HL-60/S4 treated with phorbol 12-myristate 13-acetate at 8.2 ng/mL for 4 days and 3 days (cell line): Measurements from ENCODE around the gene MNT.

ENCODE experiments used
- in situ Hi-C: fragments of 300-500 bp; cut with MboI; formaldehyde crosslinking; loops from 2 replicates; pipeline ENCODE4 v1.15.0; 2022; ENCODE audit warnings: low sequenced_read_pairs

Gene MNT

DNA sequence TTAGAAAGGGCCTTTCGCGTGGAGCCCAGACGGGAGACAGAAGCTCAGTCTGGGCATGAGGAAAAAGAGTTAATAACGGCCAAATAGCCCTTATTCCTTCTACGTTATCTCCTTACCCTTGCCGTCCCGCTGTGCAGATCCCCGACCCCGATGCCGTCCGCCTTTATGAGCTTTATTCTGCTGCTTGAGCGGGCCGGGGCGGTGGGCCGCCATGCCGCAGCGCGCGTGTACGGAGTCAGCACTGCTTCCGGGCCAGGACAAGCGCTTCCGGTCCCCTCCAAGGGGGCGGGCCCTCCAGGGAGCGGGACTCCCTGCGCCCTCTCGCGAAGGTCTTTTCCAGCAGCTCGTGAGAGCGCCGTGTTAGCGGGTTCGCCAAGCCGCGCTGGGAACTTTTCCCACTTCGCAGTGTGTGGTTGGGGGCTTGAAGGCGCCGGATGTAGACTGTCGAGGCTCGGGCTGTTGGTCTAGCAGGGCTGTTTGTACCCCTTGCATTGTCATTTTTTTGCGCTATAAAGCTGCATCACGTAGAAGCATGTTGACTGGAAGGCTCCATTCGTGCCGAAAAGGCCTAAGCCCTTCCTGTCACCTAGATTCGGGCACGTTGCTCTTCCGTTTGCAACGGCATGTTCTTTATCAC lies 64.5 kb downstream of the MNT start, which contains the start of gene TSR1:
Gene TSR1, minus strand, starts transcription at position 243 of the 637 bp plus-strand sequence. Its CDS starts 30 bp downstream, at position 213.
- in situ Hi-C loops = no loop called here

GRCh38 chr17:2335726-2336214 lies 65.1 kb downstream of the MNT start:
- in situ Hi-C loops = no loop called here
